HG03108 (cell line): ENCODE data around the gene CCDC8.
"Not testable (repeated sequence)": the region's sequence is repeated elsewhere in the genome, so short reads cannot be mapped to it uniquely, and the experiment has no call there.

Source experiments
- ATAC-seq: cut with Tn5 transposase; IDR thresholded peaks from one replicate; pipeline ENCODE4 v1.9.1; 2021; ENCODE audit warnings: moderate library complexity; ENCODE audit not compliant: unreplicated experiment

Gene CCDC8

GRCh38 chr19:46383846-46384245 lies 29.5 kb downstream of the CCDC8 start:
- ATAC-seq: no peak

- ATAC-seq: no peak
Measured at GRCh38 chr19:46383171-46383815, 30.1 kb downstream of the CCDC8 start.

- no peak for ATAC-seq
Measured at GRCh38 chr19:46381756-46382345, 31.5 kb downstream of the CCDC8 start.

- no peak for ATAC-seq
Measured at GRCh38 chr19:46381346-46381745, 32.0 kb downstream of the CCDC8 start.

GRCh38 chr19:46380690-46381089 lies 32.7 kb downstream of the CCDC8 start:
- no peak for ATAC-seq

GRCh38 chr19:46378268-46378667 lies 35.1 kb downstream of the CCDC8 start:
- ATAC-seq: no peak

GRCh38 chr19:46376241-46377153 lies 36.9 kb downstream of the CCDC8 start:
- ATAC-seq: no peak

- ATAC-seq: not testable (repeated sequence)
Measured at GRCh38 chr19:46375476-46376067, 37.8 kb downstream of the CCDC8 start.

- no peak for ATAC-seq
Measured at GRCh38 chr19:46374536-46375475, 38.6 kb downstream of the CCDC8 start.

- no peak for ATAC-seq
Measured at GRCh38 chr19:46373491-46374359, 39.6 kb downstream of the CCDC8 start.

GRCh38 chr19:46372901-46373490 lies 40.4 kb downstream of the CCDC8 start:
- ATAC-seq: no peak

- no peak for ATAC-seq
Measured at GRCh38 chr19:46371371-46371901, 41.9 kb downstream of the CCDC8 start.

- no peak for ATAC-seq
Measured at GRCh38 chr19:46369817-46370216, 43.5 kb downstream of the CCDC8 start.

- ATAC-seq: no peak
Measured at GRCh38 chr19:46368116-46368515, 45.2 kb downstream of the CCDC8 start.

- ATAC-seq: no peak
Measured at GRCh38 chr19:46367426-46367825, 45.9 kb downstream of the CCDC8 start.

GRCh38 chr19:46366620-46367292 lies 46.6 kb downstream of the CCDC8 start:
- no peak for ATAC-seq

GRCh38 chr19:46365561-46365960 lies 47.8 kb downstream of the CCDC8 start:
- ATAC-seq: no peak

GRCh38 chr19:46364359-46364758 lies 49.0 kb downstream of the CCDC8 start:
- no peak for ATAC-seq
